Measurements from ENCODE around the gene TRABD2A.

The TRABD2A gene

DNA sequence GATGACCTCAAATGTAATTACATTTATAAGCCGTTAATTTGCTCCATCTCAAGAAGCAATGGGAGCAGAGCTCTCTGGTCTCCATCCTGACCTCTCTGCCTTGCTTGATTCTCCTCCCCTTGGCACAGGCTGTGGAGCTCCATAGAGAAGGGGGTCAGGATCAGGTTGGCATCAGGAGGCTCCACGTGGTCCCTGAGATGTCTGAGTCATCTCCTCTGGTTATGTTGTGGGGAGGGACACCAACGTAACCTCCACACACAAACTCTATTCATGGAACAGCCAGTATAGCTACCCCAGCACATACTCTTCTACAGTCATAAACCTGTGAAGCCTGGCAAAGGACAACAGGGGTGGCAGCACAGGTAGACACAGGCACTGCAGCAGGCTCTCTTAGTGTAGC, 29.0 kb downstream of the TRABD2A start:
- DNase-seq (no peak), ATAC-seq (ENCODE audit: insufficient read depth, low read depth) (no peak)
- Histone ChIP-seq H4K20me1 (ENCODE audit: insufficient read depth, low read length) (no peaks in the 10 kb centered on the region), H3K79me2 (ENCODE audit: insufficient read depth, low read length) (no peaks in the 10 kb centered on the region), H3K9ac (ENCODE audit: low read depth, low read length) (no peak overlapping the region), H3K4me1 (ENCODE audit: insufficient read depth, low read length) (peaks cover under 1% of the 10 kb centered on the region; the same call in 1 of the 2 replicates), H3K36me3 (ENCODE audit: insufficient read depth, low read length) (no peaks in the 10 kb centered on the region), H3K27me3 (ENCODE audit: insufficient read depth, low read length, poor library complexity) (no peaks in the 10 kb centered on the region), H2AFZ (ENCODE audit: low read depth, low read length) (no peak overlapping the region), H3K4me2 (ENCODE audit: insufficient read depth, low read length) (no peak overlapping the region), H3K27ac (ENCODE audit: low read length) (no peak overlapping the region), H3K9me3 (ENCODE audit: insufficient read depth, low read length, severe bottlenecking) (no peaks in the 10 kb centered on the region), H3K4me3 (ENCODE audit: low read depth in 1 of 2, low read length in 2 of 2) (no peak overlapping the region)
- TF ChIP-seq CTCF (IDR thresholded peaks at IDR 0.05; ENCODE audit: borderline replicate concordance, extremely low read depth, low read length, poor library complexity, severe bottlenecking) (no peak), EZH2 (IDR thresholded peaks at IDR 0.05; ENCODE audit: borderline replicate concordance, low read depth, low read length, severe bottlenecking) (no peak)

DNA sequence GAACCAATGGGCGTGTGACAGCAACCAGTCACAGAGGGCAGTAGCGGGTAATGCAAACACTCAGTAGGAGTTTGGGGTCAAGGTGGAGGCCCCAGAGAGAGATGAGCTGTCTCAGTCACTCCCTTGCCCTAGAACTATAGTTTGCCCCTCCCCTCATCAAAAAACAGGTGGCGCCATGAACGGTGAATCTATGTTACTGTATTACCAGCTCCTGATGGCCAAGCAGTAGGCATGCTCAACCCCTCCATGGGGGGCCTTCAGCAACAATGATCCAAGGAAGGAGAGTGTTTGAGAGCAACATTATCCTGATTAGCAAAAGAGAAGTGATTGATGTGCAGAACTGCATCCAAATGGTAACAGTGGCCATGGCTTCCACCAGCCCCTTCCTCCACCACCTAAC, 30.4 kb downstream of the TRABD2A start:
- H3K79me2 ChIP-seq (ENCODE audit: insufficient read depth, low read length), result no peaks in the 10 kb centered on the region
- no peaks in the 10 kb centered on the region for H4K20me1 ChIP-seq (ENCODE audit: insufficient read depth, low read length)
- no peak overlapping the region for H3K27ac ChIP-seq (ENCODE audit: low read length)
- H3K4me2 ChIP-seq (ENCODE audit: insufficient read depth, low read length), result no peak overlapping the region
- no peak overlapping the region for H3K9ac ChIP-seq (ENCODE audit: low read depth, low read length)
- H3K4me3 ChIP-seq (ENCODE audit: low read depth in 1 of 2, low read length in 2 of 2), result no peak overlapping the region
- TF ChIP-seq CTCF (IDR thresholded peaks at IDR 0.05; ENCODE audit: borderline replicate concordance, extremely low read depth, low read length, poor library complexity, severe bottlenecking) (no peak), EZH2 (IDR thresholded peaks at IDR 0.05; ENCODE audit: borderline replicate concordance, low read depth, low read length, severe bottlenecking) (no peak)
- no peaks in the 10 kb centered on the region for H3K9me3 ChIP-seq (ENCODE audit: insufficient read depth, low read length, severe bottlenecking)
- no peaks in the 10 kb centered on the region for H3K27me3 ChIP-seq (ENCODE audit: insufficient read depth, low read length, poor library complexity)
- H3K4me1 ChIP-seq (ENCODE audit: insufficient read depth, low read length), result peaks cover 14% of the 10 kb centered on the region
- ATAC-seq (ENCODE audit: insufficient read depth, low read depth) (no peak), DNase-seq (no peak)
- H3K36me3 ChIP-seq (ENCODE audit: insufficient read depth, low read length), result no peaks in the 10 kb centered on the region
- no peak overlapping the region for H2AFZ ChIP-seq (ENCODE audit: low read depth, low read length)

DNA sequence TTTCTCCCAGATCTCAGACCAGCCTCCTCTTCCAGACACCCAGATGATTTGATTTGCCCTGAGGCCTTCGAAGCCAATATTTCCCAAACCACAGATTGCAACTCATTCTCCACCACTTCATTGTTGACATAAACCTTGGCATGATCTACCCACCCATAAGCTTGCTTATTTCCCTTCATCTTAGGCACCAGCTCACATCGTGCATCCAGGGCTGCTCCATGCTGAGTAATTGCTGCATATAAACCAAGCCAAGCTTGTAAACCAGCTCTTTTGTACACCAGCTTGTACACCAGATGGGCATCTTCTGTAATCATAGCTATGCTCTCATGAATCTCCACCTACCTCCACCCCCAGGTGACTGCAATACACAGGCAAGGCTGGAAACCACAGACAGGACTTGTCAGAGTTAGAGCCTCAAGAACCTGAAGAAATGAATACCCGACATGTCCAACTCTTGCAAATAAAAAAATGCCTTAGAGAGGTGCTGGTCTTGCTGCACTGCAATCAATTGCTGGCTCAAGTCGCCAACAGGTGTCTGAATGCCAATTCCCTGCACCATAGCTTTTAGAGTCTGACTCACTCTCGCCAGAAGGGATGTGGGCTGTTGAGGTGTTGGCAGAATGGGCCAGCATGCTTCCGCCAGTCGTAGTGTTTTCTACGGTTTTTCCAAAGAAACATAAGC, 31.5 kb downstream of the TRABD2A start:
- no peak overlapping the region for H3K4me2 ChIP-seq (ENCODE audit: insufficient read depth, low read length)
- no peak overlapping the region for H3K4me3 ChIP-seq (ENCODE audit: low read depth in 1 of 2, low read length in 2 of 2)
- H3K36me3 ChIP-seq (ENCODE audit: insufficient read depth, low read length), result no peaks in the 10 kb centered on the region
- DNase-seq (no peak), ATAC-seq (ENCODE audit: insufficient read depth, low read depth) (no peak)
- H2AFZ ChIP-seq (ENCODE audit: low read depth, low read length), result no peak overlapping the region
- peaks cover 17% of the 10 kb centered on the region for H3K4me1 ChIP-seq (ENCODE audit: insufficient read depth, low read length)
- no peaks in the 10 kb centered on the region for H3K79me2 ChIP-seq (ENCODE audit: insufficient read depth, low read length)
- H4K20me1 ChIP-seq (ENCODE audit: insufficient read depth, low read length), result no peaks in the 10 kb centered on the region
- TF ChIP-seq CTCF (IDR thresholded peaks at IDR 0.05; ENCODE audit: borderline replicate concordance, extremely low read depth, low read length, poor library complexity, severe bottlenecking) (no peak), EZH2 (IDR thresholded peaks at IDR 0.05; ENCODE audit: borderline replicate concordance, low read depth, low read length, severe bottlenecking) (no peak)
- H3K27me3 ChIP-seq (ENCODE audit: insufficient read depth, low read length, poor library complexity), result no peaks in the 10 kb centered on the region
- no peaks in the 10 kb centered on the region for H3K9me3 ChIP-seq (ENCODE audit: insufficient read depth, low read length, severe bottlenecking)
- no peak overlapping the region for H3K27ac ChIP-seq (ENCODE audit: low read length)
- no peak overlapping the region for H3K9ac ChIP-seq (ENCODE audit: low read depth, low read length)

Data from DND-41 (cell line).